Measurements from ENCODE around the gene HNF4A.

Gene HNF4A

GRCh38 chr20:44431118-44431501 is 75.6 kb downstream of the HNF4A start:
- Histone ChIP-seq H3K4me2 (ENCODE audit: insufficient read depth, low read length) (no peak overlapping the region), H4K20me1 (ENCODE audit: insufficient read depth, low read length) (no peaks in the 10 kb centered on the region), H3K4me3 (ENCODE audit: low read depth in 1 of 2, low read length in 2 of 2) (no peak overlapping the region), H3K9ac (ENCODE audit: low read depth, low read length) (no peak overlapping the region), H2AFZ (ENCODE audit: low read depth, low read length) (no peak overlapping the region), H3K27ac (ENCODE audit: low read length) (no peak overlapping the region), H3K9me3 (ENCODE audit: insufficient read depth, low read length, severe bottlenecking) (no peaks in the 10 kb centered on the region), H3K27me3 (ENCODE audit: insufficient read depth, low read length, poor library complexity) (peaks cover 3% of the 10 kb centered on the region), H3K36me3 (ENCODE audit: insufficient read depth, low read length) (no peaks in the 10 kb centered on the region), H3K4me1 (ENCODE audit: insufficient read depth, low read length) (no peaks in the 10 kb centered on the region), H3K79me2 (ENCODE audit: insufficient read depth, low read length) (no peaks in the 10 kb centered on the region)
- no peak for ATAC-seq (ENCODE audit: insufficient read depth, low read depth)
- no peak for TF ChIP-seq EZH2 (IDR thresholded peaks at IDR 0.05; ENCODE audit: borderline replicate concordance, low read depth, low read length, severe bottlenecking)
- TF ChIP-seq CTCF (IDR thresholded peaks at IDR 0.05; ENCODE audit: borderline replicate concordance, extremely low read depth, low read length, poor library complexity, severe bottlenecking) = no peak
- no peak for DNase-seq

DNA sequence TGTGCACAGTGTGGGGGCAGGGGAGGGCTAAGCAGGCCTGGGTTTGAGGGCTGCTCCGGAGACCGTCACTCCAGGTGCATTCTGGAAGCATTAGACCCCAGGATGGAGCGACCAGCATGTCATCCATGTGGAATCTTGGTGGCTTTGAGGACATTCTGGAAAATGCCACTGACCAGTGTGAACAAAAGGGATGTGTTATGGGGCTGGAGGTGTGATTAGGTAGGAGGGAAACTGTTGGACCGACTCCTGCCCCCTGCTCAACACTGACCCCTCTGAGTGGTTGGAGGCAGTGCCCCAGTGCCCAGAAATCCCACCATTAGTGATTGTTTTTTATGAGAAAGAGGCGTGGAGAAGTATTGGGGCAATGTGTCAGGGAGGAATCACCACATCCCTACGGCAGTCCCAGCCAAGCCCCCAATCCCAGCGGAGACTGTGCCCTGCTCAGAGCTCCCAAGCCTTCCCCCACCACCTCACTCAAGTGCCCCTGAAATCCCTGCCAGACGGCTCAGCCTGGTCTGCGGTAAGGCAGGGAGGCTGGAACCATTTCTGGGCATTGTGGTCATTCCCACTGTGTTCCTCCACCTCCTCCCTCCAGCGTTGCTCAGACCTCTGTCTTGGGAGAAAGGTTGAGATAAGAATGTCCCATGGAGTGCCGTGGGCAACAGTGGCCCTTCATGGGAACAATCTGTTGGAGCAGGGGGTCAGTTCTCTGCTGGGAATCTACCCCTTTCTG is 76.2 kb downstream of the HNF4A start:
- Histone ChIP-seq H4K20me1 (ENCODE audit: insufficient read depth, low read length) (no peaks in the 10 kb centered on the region), H3K36me3 (ENCODE audit: insufficient read depth, low read length) (no peaks in the 10 kb centered on the region), H3K4me1 (ENCODE audit: insufficient read depth, low read length) (no peaks in the 10 kb centered on the region), H3K27ac (ENCODE audit: low read length) (no peak overlapping the region), H3K9ac (ENCODE audit: low read depth, low read length) (no peak overlapping the region), H3K4me3 (ENCODE audit: low read depth in 1 of 2, low read length in 2 of 2) (no peak overlapping the region), H2AFZ (ENCODE audit: low read depth, low read length) (no peak overlapping the region), H3K27me3 (ENCODE audit: insufficient read depth, low read length, poor library complexity) (peaks cover 3% of the 10 kb centered on the region), H3K9me3 (ENCODE audit: insufficient read depth, low read length, severe bottlenecking) (no peaks in the 10 kb centered on the region), H3K4me2 (ENCODE audit: insufficient read depth, low read length) (no peak overlapping the region), H3K79me2 (ENCODE audit: insufficient read depth, low read length) (no peaks in the 10 kb centered on the region)
- no peak for TF ChIP-seq CTCF (IDR thresholded peaks at IDR 0.05; ENCODE audit: borderline replicate concordance, extremely low read depth, low read length, poor library complexity, severe bottlenecking)
- no peak for TF ChIP-seq EZH2 (IDR thresholded peaks at IDR 0.05; ENCODE audit: borderline replicate concordance, low read depth, low read length, severe bottlenecking)
- DNase-seq (no peak), ATAC-seq (ENCODE audit: insufficient read depth, low read depth) (no peak)

DNA sequence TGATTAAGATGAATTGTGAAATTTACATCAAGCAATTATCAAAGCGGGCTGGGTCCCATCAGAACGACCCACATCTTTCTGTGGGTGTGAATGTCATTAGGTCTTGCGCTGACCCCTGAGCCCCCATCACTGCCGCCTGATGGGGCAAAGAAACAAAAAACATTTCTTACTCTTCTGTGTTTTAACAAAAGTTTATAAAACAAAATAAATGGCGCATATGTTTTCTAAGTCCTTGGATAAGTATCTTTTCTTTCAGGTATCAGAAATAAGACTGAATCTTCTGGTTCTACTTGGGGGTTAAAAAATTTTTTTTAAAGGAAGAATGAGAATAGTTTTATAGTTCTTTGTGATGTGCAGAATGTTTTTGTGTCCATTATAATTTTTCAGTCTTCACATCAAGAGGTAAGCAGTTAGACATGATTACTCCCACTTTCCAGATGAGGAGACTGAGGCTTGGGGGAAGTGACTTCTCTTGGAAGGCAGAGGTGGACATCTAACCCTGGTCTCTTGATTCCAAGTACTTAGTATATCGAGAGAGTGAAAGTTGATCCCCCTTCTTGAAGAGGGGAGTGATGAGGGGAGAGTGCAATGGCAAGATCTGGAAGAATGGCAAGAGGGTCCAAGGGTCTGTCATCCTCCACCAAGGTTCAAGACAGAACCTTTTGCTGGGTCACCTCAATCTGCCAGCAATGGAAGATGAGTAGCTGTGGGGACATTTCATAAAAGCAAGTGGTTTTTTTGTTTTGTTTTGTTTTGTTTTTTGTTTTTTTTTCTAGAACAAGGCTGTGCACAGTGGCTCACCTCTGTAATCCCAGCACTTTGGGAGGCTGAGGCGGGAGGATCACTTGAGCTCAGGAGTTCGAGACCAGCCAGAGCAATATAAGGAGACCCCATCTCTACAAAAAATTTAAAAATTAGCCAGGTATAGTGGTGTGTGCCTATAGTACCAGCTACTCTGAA is 77.4 kb downstream of the HNF4A start:
- TF ChIP-seq EZH2 (IDR thresholded peaks at IDR 0.05; ENCODE audit: borderline replicate concordance, low read depth, low read length, severe bottlenecking) (no peak), CTCF (IDR thresholded peaks at IDR 0.05; ENCODE audit: borderline replicate concordance, extremely low read depth, low read length, poor library complexity, severe bottlenecking) (no peak)
- Histone ChIP-seq H3K27me3 (ENCODE audit: insufficient read depth, low read length, poor library complexity) (peaks cover 3% of the 10 kb centered on the region), H3K36me3 (ENCODE audit: insufficient read depth, low read length) (no peaks in the 10 kb centered on the region), H2AFZ (ENCODE audit: low read depth, low read length) (no peak overlapping the region), H3K79me2 (ENCODE audit: insufficient read depth, low read length) (no peaks in the 10 kb centered on the region), H3K9ac (ENCODE audit: low read depth, low read length) (no peak overlapping the region), H3K9me3 (ENCODE audit: insufficient read depth, low read length, severe bottlenecking) (no peaks in the 10 kb centered on the region), H3K4me2 (ENCODE audit: insufficient read depth, low read length) (no peak overlapping the region), H3K4me1 (ENCODE audit: insufficient read depth, low read length) (no peaks in the 10 kb centered on the region), H3K27ac (ENCODE audit: low read length) (no peak overlapping the region), H4K20me1 (ENCODE audit: insufficient read depth, low read length) (no peaks in the 10 kb centered on the region), H3K4me3 (ENCODE audit: low read depth in 1 of 2, low read length in 2 of 2) (no peak overlapping the region)
- DNase-seq (no peak), ATAC-seq (ENCODE audit: insufficient read depth, low read depth) (no peak)
